HG02870 (cell line): ENCODE data around the gene SLC12A3.

Experiments
- ATAC-seq: cut with Tn5 transposase; IDR thresholded peaks from one replicate; pipeline ENCODE4 v1.9.1; 2021; ENCODE audit warnings: mild to moderate bottlenecking, moderate library complexity; ENCODE audit not compliant: unreplicated experiment

The SLC12A3 gene

DNA sequence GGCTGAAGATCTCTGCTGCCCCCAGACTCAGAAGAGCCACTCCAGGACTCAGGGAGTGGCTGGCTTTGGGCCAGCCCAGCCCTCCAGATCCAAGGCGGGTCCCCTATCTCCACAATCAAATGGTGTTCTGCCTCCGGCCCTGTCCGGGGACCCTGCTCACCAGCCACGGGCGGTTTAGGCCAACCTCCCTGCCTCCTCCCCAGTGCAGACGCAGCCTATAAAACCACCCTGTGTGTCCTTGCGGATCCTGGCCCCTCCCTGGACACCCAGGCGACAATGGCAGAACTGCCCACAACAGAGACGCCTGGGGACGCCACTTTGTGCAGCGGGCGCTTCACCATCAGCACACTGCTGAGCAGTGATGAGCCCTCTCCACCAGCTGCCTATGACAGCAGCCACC, at the start of gene SLC12A3:
SLC12A3 (plus strand) TSS at position 248 of the 400 bp plus-strand sequence; CDS start at position 277, 29 bp downstream.
- ATAC-seq: no peak

GRCh38 chr16:56815721-56816120, 49.3 kb upstream of the SLC12A3 start:
- no peak for ATAC-seq

DNA sequence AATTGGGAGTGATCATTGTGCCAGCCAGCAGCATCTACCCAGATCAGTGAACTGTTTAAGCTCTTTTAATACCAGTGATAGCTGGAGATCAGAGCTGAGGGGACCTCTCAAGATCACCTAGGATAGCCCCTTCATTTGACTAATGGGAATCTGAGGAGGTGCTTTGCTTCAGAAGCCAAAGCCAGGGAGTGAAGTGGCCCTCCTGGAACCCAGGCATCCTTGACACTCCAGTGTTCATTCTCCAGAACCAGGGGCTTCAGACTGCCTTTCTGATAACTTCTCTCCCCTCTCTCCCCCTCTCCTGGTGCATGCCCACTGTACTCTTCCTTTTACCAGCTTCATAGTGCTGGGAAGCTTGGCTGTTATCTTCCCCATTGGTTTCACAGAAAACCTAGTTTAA, 48.0 kb upstream of the SLC12A3 start:
- no peak for ATAC-seq

DNA sequence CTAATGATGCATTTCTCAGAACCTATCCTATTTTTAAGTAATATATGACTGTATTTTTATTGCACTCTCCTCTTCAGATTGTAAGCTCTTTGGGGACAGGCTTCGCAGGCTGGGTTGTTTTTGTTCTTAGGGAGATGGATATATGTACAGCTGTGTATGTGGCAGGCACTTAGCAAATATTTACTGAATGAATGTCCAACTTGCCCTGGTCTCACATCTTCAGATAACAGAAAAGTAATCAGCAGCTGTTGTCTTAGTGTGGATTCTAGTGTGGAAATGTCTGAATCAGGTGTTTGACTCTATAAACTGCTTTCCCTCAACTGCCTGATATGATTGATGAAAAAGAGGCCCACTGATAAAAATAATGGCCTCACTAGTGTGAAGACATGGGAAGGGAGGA, 47.1 kb upstream of the SLC12A3 start:
- ATAC-seq: no peak

DNA sequence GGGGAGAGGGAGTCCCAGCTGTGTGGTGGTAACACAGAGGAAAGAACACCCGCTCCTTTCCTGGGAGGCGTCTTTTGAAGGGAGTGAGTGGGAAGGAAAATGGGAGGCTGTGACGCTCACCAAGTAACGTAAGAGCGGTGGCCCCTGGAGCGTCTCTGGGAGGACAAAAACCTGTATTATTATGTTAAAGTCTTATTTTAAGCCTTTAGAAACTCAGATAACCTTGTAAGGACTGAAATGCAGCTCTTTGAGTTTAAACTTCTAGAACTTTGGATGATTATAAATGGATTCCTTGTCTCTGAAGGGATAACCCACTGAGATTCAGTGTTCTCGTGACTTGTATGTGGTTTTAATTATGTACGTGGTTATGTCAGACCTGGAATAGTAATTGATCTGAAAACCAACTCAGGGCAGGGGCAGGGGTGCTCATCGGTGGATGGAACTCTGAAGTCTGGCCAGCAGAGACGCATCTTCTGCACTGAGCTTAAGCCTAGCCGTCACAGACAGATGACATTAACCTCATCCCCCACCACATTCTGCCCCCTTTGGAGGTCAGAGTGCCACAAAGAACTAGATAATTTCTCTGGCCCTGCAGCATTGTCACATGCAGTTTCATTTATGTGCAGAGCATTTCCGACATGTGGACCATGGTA, 41.8 kb upstream of the SLC12A3 start:
- ATAC-seq: no peak

DNA sequence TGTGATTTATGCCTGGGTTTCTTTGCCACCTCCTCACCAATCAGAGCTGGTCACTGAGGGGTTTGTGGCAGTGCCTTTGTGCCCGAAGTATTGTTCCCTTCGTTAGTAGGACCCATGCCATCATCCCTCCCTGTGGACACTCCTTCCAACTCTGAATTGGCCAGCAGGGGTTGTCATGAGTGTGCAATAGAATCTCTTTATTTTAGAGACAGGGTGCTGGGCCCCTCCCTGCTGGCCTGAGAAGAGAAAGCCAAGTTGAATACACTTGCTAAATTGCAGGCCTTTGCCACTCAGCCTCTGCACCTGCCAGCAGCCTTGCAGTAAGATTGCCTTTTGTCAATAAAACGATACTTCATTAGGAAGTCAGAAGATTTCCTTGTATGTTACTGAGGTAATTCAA, 40.7 kb upstream of the SLC12A3 start:
- ATAC-seq: no peak

GRCh38 chr16:56824804-56825203, 40.2 kb upstream of the SLC12A3 start:
- ATAC-seq: no peak

GRCh38 chr16:56825826-56826225, 39.2 kb upstream of the SLC12A3 start:
- no peak for ATAC-seq

DNA sequence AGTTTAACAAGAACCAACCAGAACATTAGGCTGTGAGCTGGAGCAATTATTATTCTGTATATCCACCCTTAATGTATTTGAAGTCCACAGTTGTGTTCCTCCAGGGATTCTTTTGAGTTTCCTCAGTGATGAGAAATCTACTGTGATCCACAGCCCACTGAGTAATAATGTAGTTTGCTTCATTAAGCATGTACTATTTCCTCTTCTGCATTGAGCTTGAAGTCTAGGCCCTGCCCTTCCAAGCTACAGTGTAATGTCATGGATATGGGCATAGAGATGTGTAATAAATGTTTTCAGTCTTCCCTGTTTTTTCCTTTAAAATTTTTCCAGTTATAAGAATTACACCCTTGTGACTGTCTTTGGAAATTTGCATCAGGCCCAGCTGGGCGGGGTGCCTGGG, 36.4 kb upstream of the SLC12A3 start:
- no peak for ATAC-seq

DNA sequence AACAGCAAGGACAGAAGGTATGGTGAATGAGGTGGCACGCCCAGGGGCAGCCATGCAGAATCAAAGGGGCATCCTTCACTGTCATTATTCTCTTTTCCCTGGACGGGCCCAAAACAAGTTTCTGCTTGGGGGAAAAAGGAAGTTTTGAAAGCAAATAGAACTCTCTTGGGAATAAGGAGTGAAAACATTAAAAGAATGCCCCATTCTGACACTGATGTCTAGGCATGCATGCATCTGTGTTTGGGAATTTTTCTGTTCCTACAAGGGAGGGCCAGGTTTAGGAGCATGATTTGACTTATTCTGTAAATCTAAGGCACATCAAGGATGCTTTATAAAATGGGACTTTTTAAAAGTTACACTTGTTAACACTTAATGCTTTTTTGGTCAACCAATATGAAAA, 34.3 kb upstream of the SLC12A3 start:
- ATAC-seq: no peak

- ATAC-seq: no peak
These were observed 32.2 kb upstream of the SLC12A3 start for GRCh38 chr16:56832768-56833167.

DNA sequence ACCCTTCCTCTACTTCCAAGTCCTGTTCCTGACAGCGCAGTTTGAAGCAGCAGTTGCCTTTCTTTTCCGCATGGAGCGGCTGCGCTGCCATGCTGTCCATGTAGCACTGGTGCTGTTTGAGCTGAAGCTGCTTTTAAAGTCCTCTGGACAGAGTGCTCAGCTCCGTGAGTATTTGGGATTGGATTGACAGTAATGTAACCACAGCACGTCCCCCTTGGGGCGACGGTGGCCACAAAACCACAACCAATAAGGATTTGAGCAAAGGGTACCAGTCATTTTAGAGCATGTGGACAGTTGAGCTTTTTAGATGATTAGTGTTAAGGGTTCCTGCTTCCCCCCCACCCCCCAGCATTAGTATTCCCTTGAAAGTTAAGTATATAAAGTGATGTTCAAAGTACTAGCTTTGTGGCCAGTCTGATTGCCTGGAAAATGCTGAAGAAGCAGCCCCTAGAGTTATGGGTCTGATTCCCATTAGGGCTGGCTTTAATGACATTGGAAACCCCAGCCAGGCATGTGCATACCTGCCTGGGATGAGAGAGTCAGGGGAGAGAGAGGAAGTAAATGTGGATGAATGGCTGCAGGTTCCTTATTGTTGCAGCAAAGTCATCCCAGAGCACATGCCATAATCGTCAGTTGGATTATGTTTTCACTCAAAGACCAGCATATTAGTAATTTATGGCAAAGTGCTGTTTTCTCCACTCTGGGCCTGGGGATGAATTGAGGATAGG, 31.6 kb upstream of the SLC12A3 start:
- no peak for ATAC-seq

DNA sequence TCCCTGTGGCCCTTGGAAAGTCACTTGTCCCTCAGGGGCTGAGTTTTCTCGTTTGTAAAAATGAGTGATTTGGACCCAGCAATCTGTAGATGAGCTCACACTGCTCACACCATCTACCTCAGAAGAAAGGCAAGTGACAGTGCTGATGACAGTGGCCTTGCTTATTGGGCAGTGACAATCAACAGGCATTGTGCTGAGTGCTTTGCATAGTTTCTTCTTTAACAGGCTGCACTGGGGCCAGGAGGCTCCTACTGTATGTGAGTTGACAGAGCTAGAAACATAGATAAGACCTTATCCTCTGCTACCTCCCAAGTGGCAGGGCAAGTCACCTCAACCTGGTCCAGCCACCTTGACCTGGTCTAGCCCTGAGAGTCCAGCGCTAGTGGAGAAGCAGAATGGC, 29.7 kb upstream of the SLC12A3 start:
- no peak for ATAC-seq

GRCh38 chr16:56836410-56837230, 28.4 kb upstream of the SLC12A3 start:
- no peak for ATAC-seq

DNA sequence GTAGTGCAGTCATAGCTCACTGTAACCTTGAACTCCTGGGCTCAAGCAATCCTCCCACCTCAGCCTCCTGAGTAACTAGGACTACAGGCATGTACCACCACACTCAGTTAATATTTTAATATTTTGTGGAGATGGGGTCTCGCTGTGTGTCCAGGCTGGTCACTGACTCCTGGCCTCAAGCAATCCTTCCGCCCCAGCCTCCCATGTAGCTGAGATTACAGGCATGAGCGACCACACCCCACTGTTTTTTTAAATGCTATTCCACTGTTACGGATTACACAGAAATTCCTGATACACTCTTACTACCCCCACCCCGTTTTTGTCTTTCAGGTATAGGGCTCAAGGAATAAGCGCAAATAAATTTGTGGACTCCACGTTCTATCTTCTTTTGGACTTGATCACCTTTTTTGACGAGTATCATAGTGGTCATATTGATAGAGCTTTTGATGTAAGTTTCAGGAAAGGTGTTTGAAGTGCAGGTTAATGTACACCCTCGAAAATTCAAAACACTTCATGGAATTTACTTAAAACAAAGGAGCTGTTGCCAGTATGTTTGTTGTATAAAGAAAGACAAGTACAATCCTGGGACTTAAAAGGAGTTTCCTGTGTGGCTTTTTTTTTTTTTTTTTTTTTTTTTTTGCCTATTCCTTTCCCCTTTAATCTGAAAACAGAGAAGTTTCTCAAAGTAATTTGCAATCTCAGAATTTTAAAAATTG, 26.2 kb upstream of the SLC12A3 start:
- ATAC-seq: no peak

- ATAC-seq: no peak
These were observed 23.8 kb upstream of the SLC12A3 start for GRCh38 chr16:56841233-56841632.

GRCh38 chr16:56841659-56842058, 23.3 kb upstream of the SLC12A3 start:
- ATAC-seq: no peak

GRCh38 chr16:56842133-56842532, 22.9 kb upstream of the SLC12A3 start:
- ATAC-seq: no peak

- no peak for ATAC-seq
These were observed 21.0 kb upstream of the SLC12A3 start for GRCh38 chr16:56844056-56844455.

GRCh38 chr16:56847173-56847910, 17.7 kb upstream of the SLC12A3 start:
- no peak for ATAC-seq
